GM21528 (cell line): Measurements from ENCODE around the gene GIPC1.

Experiments used
- ATAC-seq: cut with Tn5 transposase; IDR thresholded peaks from one replicate; pipeline ENCODE4 v1.9.1; 2021; ENCODE audit warnings: mild to moderate bottlenecking, moderate library complexity; ENCODE audit not compliant: unreplicated experiment, low FRiP score

Gene GIPC1

DNA sequence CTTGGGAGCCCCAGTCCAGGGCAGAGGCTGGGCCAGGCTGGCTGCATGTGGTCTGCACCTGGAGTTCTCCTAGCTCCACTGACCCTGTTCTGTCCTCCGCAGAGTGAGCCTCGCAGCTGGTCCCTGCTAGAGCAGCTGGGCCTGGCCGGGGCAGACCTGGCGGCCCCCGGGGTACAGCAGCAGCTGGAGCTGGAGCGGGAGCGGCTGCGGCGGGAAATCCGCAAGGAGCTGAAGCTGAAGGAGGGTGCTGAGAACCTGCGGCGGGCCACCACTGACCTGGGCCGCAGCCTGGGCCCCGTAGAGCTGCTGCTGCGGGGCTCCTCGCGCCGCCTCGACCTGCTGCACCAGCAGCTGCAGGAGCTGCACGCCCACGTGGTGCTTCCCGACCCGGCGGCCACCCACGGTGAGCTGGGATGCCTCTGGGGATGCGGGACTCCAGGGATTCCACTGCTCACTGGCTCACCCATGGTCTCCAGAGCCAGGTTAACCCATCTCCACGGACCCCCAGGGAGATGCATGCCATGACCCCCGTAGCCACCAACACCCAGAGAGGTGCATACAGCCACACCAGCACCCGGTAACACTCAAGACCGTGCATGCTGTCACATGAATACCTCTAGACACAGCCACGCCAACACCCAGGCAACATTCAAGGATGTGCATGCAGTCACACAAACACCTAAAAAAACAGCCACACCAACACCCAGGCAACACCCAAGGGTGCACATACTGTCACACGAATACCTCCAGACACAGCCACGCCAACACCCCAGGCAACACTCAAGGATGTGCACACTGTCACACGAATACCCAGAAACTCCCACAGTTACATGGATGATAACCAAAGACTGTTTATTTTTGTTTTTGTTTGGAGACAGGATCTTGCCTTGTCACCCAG lies 54.6 kb downstream of the GIPC1 start:
- ATAC-seq, result no peak

DNA sequence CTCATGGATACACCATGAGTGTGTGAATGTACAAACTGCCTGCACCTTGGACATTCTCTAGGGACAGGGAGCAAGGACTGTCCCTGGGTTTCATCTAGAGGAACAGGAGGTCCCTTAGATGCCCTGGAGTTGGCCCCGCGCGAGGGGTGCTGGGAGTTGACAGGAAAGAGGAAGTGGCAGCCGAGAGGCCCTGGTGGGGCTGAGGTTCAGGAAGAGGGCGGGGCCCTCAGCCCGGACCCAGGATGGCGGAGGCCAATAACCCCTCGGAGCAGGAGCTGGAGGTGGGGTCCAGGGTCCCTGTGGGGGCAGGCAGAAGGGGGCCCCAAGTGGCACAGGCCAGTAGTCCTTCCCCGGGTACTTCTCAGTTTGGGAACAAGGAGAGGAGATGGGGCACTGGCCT lies 55.9 kb downstream of the GIPC1 start:
- peak; percentile 69 for ATAC-seq

DNA sequence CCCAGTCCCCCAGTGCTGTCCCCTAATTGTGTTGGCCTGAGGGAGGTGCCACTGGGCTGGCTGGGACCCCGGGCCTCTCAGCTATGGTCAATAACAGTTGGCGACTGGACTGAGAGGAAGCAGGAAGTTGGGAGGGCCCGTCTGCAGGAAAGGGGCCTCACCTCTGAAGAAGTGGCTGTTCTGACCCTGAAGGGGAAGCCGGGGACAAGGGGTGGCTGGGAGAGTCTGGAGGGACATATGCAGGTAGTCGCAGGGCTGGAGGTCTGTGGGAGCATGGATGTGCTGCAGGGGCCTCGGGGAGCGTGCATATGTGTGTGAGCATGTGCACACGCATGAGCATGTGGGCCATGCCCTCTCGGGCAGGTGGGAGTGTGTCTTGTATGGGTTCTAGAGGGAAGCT lies 56.9 kb downstream of the GIPC1 start:
- no peak for ATAC-seq

DNA sequence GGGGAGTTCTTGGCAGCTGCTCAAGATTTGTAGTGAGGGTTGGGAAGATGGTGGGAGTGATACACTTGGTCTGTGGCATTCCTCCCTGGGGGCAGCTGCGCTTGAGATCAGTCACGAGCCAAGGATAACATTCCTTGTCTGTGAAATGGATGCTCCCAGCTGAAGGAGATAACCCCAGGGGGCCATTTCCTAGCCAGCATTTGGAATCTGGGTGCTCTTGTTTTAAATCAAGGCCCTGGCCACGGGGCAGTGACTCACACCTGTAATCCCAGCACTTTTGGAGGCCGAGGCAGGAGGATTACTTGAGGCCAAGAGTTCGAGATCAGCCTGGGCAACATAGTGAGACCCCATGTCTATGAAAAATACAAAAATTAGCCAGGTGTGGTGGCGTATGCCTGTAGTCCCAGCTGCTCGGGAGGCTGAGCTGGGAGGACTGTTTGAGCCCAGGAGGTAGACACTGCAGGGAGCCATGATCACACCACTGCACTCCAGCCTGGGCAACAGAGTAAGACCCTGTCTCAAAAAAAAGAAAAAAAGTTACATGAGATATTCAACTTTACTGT lies 58.3 kb downstream of the GIPC1 start:
- ATAC-seq, result no peak

DNA sequence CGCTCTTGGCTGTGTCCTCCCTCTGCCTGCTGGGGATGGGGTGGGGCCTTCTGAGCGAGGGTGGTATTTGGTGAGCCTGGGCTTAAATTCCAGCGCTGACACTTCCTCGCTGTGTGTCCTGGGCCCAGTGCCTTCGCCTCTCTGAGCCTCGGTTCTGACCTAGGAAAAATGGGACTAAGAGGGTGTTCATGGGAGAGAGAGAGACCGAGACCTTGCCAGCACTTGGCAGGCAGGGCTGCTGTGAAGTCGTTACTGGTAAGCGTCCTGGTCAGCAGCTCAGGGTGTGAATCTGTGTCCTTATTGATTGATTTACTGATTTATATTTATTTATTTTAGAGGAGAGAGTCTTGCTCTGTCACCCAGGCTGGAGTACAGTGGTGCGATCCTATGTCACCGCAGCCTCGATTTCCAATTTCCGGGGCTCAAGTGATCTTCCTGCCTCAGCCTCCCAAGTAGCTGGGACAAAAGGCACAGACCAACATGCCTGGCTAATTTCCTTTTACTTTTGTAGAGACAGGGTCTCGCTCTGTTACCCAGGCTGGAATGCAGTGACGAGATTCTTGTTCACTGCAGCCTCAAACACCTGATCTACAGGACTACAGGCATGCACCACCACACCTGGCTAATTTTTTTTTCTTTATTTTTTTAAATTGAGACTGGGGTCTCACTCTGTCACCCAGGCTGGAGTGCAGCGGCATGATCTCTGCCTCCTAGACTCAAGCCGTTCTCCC lies 60.4 kb downstream of the GIPC1 start:
- ATAC-seq, result no peak

DNA sequence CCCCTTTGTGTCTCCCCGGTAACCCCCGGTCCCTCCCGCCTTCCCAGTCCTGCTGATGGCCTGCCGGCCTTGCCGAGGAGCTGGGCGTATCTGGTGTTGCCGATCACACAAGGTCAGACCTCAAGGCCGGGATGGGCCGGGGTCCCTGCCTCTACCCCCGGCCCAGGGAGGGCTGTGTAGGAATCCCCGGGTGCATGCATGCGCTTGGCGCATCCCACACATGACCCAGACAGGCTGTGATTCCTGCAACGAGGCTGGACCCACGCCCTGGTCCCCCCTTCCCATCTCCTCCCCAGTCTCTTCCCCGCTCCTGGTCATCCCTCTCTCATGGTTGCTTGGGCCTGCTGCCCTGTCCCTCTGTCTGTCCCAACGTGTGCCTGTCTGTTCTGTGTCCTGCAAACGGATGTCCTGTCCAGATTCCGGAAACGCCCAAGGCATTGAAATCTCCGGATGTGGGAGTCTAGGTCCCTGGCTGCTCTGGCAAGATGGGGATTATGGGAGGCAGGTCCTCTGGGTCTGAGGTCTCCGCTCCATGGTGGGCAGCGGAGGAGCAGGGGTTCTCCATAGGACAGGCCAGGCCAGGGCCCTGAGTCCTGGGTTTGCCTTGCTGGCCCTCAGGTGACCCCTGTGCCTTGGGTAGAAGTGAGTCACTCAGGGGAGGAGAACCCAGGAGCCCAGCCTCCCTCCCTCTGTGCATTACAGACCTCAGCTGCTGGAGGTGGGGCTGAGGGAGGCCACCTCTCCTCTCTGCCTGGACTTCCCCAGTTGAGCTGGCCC lies 61.2 kb downstream of the GIPC1 start:
- no peak for ATAC-seq

DNA sequence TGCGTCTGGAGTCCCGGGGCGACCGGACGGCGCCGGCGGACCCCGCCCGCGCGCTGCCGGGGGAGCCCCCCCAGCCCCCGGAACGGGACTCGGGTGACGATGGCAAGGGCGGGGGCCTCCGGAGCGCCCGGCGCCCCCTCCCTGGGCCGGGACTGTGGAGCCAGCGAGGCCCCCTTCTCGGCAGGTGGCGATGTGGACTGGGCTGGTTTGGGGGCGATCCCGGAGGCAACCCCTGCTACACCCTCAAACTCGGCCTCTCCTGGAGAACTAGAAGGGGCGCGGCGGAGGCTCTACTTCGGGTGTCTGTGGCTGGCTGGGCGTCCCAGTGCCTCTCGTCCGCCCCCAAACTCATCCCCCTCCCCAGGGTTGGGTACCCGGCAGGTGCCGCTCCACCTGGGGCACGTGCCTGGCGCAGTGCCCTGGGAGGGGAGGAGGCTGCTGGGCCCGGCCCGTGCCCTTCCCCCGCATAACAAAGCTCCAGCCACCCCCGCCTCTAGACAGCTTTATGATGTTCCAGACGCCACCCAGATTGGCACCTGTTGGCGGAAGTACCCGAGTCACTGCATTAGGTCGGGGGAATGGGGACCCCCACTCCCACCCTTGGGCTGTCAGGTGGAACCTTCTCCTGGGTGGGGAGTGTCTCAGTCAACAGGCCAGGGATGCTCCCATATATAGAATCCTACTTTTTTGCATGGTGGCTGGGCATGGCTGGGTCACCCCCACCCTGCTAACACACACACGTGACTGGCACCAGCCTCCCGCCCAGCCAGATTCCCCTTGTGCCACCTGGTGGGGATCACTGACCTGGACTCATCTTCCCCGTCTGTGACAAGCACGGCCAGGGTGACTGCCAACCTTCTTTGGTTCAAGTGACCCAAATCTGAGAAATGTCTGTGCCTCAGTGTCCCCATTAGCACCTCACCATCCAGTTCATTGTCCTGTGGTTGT lies 62.1 kb downstream of the GIPC1 start:
- peak; percentile 22 for ATAC-seq

DNA sequence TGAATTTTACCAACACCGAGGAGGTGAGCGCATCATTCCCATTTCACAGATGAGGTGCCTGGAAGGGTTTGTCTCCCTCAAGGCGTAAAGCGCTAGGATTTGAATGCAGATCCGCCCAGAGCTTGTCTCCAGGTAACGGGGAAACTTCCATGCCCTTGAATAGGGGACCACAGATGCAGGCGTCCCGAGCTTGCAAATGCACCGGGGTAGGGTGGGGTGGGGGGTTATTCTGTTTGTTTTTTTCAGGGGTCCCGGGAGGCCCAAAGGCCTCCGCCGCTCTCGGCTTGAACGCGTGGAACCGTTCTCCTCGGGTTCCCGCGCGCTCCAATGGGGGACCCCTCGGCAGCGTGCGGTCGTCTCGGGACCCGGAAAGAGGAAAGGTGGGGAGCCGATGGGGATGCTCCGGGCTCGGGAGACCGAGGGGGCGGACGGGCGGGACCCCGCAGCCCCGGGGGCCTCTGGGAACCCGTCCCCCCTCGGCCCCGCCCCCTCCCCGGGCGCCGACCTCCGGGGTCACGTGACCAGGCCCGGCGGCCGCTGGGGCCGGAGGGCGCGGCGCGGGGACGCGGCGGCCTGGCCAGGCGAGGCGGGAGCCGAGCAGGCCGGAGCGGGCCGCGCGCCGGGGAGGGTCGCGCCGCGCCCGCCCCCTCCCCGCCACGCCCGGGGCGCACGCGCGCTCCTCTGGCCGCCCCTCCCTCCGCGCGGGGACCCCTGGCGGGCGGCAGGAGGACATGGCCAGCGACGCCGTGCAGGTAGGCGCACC lies 63.0 kb downstream of the GIPC1 start, which contains the start of gene PKN1:
PKN1 (plus strand) TSS at position 516 of the 763 bp plus-strand sequence; CDS start at position 732, 216 bp downstream.
- ATAC-seq, result peak; percentile 53

DNA sequence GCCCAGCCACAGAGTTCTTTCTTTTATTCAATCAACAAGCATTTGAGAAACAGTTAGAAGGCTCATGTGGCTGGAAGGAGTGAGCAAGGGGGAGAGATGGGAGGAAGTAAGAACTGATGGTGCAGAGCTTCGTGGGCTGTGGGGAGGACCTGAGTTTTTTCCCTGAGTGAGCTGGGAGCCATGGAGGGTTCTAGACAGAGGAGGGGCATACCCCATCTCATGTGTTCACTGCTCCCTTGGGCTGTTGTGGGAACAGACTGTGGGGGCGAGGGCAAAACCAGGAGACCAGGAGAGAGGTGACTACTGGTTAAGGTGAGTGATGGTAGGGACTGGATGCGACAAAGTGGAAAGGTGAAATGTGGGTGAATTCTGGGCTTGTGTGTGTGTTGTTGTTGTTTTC lies 65.2 kb downstream of the GIPC1 start:
- ATAC-seq, result no peak

DNA sequence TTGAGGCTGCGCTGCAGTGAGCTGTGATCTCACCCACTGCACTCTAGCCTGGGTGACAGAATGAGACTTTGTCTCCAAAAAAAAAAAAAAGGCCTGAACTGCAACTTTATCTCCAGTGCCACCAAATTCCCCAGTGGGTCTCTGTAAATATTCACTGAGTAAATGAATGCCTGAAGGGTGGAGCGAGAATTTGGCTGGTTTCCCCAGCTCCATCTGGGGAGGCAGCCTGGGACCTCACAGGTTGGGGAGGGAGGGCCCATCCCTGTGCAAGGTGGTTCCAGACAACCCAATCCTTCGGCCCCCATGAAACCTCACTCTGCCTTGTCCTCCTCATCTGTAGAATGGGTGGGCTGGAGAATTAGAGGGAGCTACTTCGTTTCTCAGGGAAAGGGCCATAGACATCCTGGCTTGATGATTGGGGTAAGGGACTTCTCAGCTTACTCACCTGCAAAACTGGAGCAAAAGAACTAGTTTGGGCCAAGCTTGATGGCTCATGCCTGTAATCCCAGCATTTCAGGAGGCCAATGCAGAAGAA lies 67.0 kb downstream of the GIPC1 start:
- no peak for ATAC-seq
